NCI-H524 treated with DMSO at 0.1 percent for 48 hours (cell line): Measurements from ENCODE around the gene NTRK2.
"Not testable (repeated sequence)": the region's sequence is repeated elsewhere in the genome, so short reads cannot be mapped to it uniquely, and the experiment has no call there.

ENCODE experiments used
- DNase-seq: peaks from one replicate; lab custom pipeline; 2025; lab: John Stamatoyannopoulos, UW

Gene NTRK2

GRCh38 chr9:84894859-84895258, 225.3 kb downstream of the NTRK2 start:
- no peak for DNase-seq

- no peak for DNase-seq
Observed at GRCh38 chr9:84897362-84898094, 228.0 kb downstream of the NTRK2 start.

- DNase-seq: no peak
Observed at GRCh38 chr9:84898188-84898587, 228.7 kb downstream of the NTRK2 start.

- not testable (repeated sequence) for DNase-seq
Observed at GRCh38 chr9:84898618-84899017, 229.1 kb downstream of the NTRK2 start.

GRCh38 chr9:84899326-84899725, 229.8 kb downstream of the NTRK2 start:
- no peak for DNase-seq

DNA sequence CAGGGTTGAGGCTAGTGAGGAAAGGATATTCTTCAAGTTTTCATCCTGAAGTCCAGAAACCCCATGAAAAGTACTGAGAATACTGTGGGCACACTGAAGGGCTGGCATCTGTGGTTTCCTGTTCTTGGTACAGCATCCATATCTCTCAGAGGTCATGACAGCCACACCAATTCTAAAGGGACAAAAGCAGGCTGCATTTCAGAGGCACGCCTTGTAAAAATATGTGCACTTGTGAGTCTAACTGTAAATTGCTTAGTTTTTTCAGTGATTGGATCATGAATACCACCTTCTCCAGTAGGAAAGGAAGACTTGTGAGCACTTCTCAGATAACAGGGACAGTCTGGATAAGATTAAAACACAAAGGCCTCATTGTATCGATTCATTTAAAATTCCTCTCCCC, 230.9 kb downstream of the NTRK2 start:
- DNase-seq: no peak

GRCh38 chr9:84903963-84904362, 234.4 kb downstream of the NTRK2 start:
- no peak for DNase-seq

DNA sequence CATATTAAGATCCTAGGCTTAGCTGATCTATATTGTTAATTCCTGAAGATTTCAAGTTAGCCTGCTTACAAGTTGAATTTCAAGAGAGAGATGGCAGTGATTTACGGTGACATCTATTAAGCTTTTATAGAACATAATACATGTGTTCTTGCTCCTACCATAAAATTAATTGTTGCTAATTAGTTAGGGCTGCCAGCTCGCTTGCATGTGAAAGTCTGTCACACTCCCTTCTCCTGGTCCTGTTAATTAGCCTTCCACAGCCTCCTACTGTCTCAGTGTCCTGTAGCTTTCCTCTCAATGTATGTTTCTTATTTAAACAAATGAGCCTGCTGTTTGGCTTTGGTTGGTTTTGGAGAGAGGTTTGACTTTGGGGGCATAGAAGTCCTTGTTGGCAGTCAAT, 247.2 kb downstream of the NTRK2 start:
- no peak for DNase-seq

- DNase-seq: no peak
Observed at GRCh38 chr9:84917366-84918070, 248.0 kb downstream of the NTRK2 start.

DNA sequence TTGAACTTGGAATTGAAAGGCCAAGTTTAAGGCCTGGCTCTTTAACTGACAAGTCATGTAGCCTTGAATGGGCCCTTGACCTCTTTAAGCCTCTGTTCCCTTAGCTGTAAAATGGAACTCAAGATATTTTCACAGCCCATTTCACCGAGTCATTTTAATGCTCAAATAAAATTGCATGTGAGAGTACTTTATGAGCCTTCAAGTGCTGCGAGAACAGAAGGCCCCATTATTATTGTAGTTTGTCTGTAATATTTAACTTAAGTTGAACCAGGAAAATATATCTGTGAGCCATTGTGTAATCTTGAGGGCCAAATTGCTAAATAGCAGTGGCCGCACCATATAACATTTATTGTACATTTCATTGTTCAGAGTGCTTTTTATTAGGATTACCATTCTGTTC, 249.9 kb downstream of the NTRK2 start:
- DNase-seq: no peak

GRCh38 chr9:84921175-84921574, 251.6 kb downstream of the NTRK2 start:
- DNase-seq: no peak

- DNase-seq: no peak
Observed at GRCh38 chr9:84922051-84922450, 252.5 kb downstream of the NTRK2 start.

- DNase-seq: no peak
Observed at GRCh38 chr9:84924266-84924665, 254.7 kb downstream of the NTRK2 start.

- DNase-seq: no peak
Observed at GRCh38 chr9:84925225-84925872, 255.8 kb downstream of the NTRK2 start.

DNA sequence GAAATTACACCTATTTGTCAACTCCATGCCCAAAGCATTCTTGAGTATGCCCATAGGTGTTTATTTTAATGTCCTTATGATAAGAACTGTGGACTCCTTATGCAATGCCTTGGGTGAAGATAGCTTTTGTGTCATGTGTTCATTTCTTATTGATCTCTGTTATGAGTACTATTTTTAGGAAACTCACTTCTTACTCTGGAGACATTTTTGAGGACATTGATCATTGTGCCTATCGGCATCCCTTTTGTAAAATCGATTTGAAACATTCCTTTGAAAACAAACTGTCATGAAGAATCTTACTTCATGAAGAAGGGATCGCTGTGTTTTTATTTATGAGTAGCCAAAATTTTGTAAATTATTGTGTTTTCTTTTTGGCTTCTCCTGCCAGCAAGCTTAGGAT, 257.3 kb downstream of the NTRK2 start:
- no peak for DNase-seq

GRCh38 chr9:84928419-84928818, 258.9 kb downstream of the NTRK2 start:
- DNase-seq: no peak

DNA sequence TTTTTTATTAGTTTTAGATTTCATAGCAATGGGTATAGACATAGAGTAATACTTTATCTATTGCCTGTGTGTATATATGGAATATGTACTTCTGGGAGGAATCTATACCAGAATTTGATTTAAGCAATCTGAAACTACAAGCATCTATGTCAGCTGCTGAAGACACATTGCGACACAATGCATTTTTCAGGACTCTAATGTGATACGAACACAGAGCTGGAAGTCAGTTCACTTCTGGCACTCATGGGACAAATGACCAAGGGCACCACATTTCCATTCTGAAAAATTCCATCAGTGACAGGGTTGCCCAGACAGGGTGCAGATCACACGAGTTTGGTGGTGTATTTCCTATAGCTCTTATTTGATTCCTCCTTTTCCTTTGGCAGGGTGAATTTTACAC, 259.5 kb downstream of the NTRK2 start:
- DNase-seq: no peak

DNA sequence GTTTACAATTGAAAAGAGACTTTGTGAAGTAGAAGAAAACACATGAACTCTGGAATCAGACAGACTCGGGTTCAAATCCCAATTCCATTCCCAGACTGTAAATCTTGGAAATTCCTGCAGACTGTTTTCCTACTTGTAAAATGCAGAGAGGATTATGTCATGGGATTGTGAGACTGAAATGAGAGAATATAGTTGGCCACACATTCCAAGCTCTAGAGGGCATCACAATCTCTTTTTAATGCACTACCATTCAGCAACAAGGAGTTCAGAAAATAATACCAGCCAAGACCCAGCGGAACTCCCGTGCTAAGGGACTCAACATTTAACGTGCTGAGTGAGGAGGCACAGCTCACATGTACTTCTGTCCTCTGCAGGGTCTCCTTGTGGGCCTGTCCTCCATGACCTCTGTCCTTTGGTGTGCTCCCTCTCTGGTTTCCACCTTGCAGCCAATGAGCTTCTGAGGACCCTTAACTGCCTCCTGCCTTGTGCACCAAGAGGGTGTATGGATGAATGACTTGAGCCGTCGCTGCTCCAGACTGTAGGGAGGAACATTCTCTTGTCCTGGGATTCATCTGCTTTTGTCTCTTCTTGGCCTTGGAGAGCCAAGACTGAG, 263.5 kb downstream of the NTRK2 start:
- no peak for DNase-seq

DNA sequence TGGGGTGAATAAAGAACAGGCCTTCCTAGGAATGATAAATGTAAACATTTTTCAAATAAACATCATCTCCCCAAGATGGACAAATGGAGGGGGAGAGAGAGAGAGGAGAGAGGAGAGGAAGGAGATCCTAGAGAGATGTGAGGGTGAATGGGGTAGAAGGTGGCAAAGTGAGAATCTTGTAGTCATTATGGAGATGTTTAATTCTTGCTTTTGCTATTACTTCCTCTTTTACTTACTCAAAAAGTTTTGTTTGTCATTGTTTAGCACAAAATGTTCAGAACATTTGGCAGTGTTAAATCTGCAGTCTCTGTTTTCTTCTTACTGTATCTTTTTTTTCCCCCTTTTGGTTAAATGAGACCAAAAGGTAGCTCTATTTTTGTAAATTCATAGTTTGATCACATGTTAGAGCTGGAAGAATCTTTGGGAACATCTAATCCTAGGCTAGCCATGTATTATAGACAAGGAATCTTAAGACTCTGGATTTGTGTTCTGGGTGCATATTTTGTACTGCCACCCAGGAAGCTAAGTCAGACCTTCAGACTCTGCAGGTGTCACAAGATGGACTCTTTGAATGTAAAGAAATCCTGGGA, 266.1 kb downstream of the NTRK2 start:
- no peak for DNase-seq

DNA sequence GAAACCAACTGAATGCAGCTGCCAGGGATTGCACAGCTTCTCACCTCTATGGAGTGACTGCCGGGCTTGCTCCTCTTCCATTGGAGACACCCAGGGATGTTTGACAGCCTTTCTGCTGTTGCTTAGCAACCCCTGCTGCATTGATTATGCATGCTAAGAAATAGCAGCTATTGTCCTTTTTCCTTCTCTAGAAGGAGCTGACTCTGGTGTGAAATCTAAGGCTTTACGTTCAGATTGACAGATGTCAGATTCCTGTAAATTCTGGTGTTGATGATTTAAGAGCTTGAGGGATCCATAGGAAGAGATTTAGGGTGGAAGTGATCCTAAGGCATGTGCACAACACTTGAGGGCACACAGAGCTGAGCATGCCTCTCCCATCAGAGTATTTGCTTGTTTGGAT, 267.7 kb downstream of the NTRK2 start:
- no peak for DNase-seq

- no peak for DNase-seq
Observed at GRCh38 chr9:84937581-84937980, 268.1 kb downstream of the NTRK2 start.

GRCh38 chr9:84939774-84940173, 270.2 kb downstream of the NTRK2 start:
- no peak for DNase-seq
